ENCODE results near the gene MEX3A. TPM values are rescaled to one million over a fixed set of nuclear protein-coding genes. Genes with fewer than 3 reads are reported as not detected.
A peak's percentile ranks its signal among the peaks of the same experiment; 100 is the strongest.

Gene MEX3A
- polyA plus RNA-seq, 1 donor (not counting 4 experiments of a cell fraction or from before 2014, with no cell fraction given) = 1.1 TPM

GRCh38 chr1:156115514-156116374 is 33.5 kb upstream of the MEX3A start:
- Histone ChIP-seq H3K4me1 (ENCODE audit: control insufficient read depth, extremely low read depth, insufficient read depth, low read length) (peaks cover 45% of the 10 kb centered on the region), H3K36me3 (ENCODE audit: control insufficient read depth in 2 of 2, extremely low read depth in 1 of 2, insufficient read depth in 2 of 2, low read length in 2 of 2) (peaks cover 2 to 11% of the 10 kb centered on the region in 2 experiments), H4K20me1 (ENCODE audit: control insufficient read depth, extremely low read depth, insufficient read depth, low read length) (peaks cover 31% of the 10 kb centered on the region), H3K27me3 (ENCODE audit: control insufficient read depth, extremely low read depth, insufficient read depth, low read length) (no peaks in the 10 kb centered on the region), H2AFZ (ENCODE audit: control insufficient read depth, low read length) (no peak overlapping the region), H3K9ac (ENCODE audit: control insufficient read depth, extremely low read depth, insufficient read depth, low read length) (peak overlapping the region; percentile 100), H3K9me3 (ENCODE audit: control insufficient read depth, low read depth, low read length) (no peaks in the 10 kb centered on the region), H3K79me2 (ENCODE audit: control insufficient read depth, insufficient read depth, low read length) (peaks cover 60% of the 10 kb centered on the region), H3K9me1 (ENCODE audit: control insufficient read depth, extremely low read depth, insufficient read depth, low read length) (peaks cover 3% of the 10 kb centered on the region), H3K27ac (ENCODE audit: control insufficient read depth, insufficient read depth, low read length) (peak overlapping the region; percentile 96), H3K4me3 (ENCODE audit: control insufficient read depth in 2 of 3, extremely low read depth in 1 of 3, insufficient read depth in 2 of 3, low read depth in 1 of 3, low read length in 3 of 3) (peak overlapping the region; percentile 77 to 99 (median 84)), H3K4me2 (ENCODE audit: control insufficient read depth, extremely low read depth, insufficient read depth, low read depth, low read length) (peak overlapping the region; percentile 66)
- TF ChIP-seq EZH2 (IDR thresholded peaks at IDR 0.05; ENCODE audit: low read length) (no peak), CTCF (optimal IDR thresholded peaks at IDR 0.05 in 1 of 3, IDR thresholded peaks at IDR 0.05 in 1 of 3, conservative IDR thresholded peaks at IDR 0.05 in 1 of 3; ENCODE audit: extremely low read depth in 1 of 3, insufficient read depth in 2 of 3, low read length in 3 of 3) (no peak)
- dilution Hi-C loops (cut with MboI; ENCODE audit: extremely low pct_ligation_motif_present, low sequenced_read_pairs) = no loop called here
- DNase-seq (ENCODE audit: low read depth, low spot score) = no peak
- no peak for FAIRE-seq

DNA sequence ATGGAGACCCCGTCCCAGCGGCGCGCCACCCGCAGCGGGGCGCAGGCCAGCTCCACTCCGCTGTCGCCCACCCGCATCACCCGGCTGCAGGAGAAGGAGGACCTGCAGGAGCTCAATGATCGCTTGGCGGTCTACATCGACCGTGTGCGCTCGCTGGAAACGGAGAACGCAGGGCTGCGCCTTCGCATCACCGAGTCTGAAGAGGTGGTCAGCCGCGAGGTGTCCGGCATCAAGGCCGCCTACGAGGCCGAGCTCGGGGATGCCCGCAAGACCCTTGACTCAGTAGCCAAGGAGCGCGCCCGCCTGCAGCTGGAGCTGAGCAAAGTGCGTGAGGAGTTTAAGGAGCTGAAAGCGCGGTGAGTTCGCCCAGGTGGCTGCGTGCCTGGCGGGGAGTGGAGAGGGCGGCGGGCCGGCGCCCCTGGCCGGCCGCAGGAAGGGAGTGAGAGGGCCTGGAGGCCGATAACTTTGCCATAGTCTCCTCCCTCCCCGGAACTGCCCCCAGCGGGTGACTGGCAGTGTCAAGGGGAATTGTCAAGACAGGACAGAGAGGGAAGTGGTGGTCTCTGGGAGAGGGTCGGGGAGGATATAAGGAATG is 32.8 kb upstream of the MEX3A start:
- H3K79me2 ChIP-seq (ENCODE audit: control insufficient read depth, insufficient read depth, low read length) = peaks cover 53% of the 10 kb centered on the region
- H3K9ac ChIP-seq (ENCODE audit: control insufficient read depth, extremely low read depth, insufficient read depth, low read length) = peak overlapping the region; percentile 100
- TF ChIP-seq EZH2 (IDR thresholded peaks at IDR 0.05; ENCODE audit: low read length) (no peak), CTCF (optimal IDR thresholded peaks at IDR 0.05 in 1 of 3, IDR thresholded peaks at IDR 0.05 in 1 of 3, conservative IDR thresholded peaks at IDR 0.05 in 1 of 3; ENCODE audit: extremely low read depth in 1 of 3, insufficient read depth in 2 of 3, low read length in 3 of 3) (no peak)
- H3K4me2 ChIP-seq (ENCODE audit: control insufficient read depth, extremely low read depth, insufficient read depth, low read depth, low read length) = peak overlapping the region; percentile 66
- DNase-seq (ENCODE audit: low read depth, low spot score) (no peak), FAIRE-seq (no peak)
- peaks cover 38% of the 10 kb centered on the region for H3K4me1 ChIP-seq (ENCODE audit: control insufficient read depth, extremely low read depth, insufficient read depth, low read length)
- no peaks in the 10 kb centered on the region for H3K27me3 ChIP-seq (ENCODE audit: control insufficient read depth, extremely low read depth, insufficient read depth, low read length)
- peaks cover 2 to 8% of the 10 kb centered on the region in 2 experiments for H3K36me3 ChIP-seq (ENCODE audit: control insufficient read depth in 2 of 2, extremely low read depth in 1 of 2, insufficient read depth in 2 of 2, low read length in 2 of 2)
- no peak overlapping the region for H2AFZ ChIP-seq (ENCODE audit: control insufficient read depth, low read length)
- peak overlapping the region; percentile 77 to 99 (median 84) for H3K4me3 ChIP-seq (ENCODE audit: control insufficient read depth in 2 of 3, extremely low read depth in 1 of 3, insufficient read depth in 2 of 3, low read depth in 1 of 3, low read length in 3 of 3)
- peak overlapping the region; percentile 96 for H3K27ac ChIP-seq (ENCODE audit: control insufficient read depth, insufficient read depth, low read length)
- dilution Hi-C loops (cut with MboI; ENCODE audit: extremely low pct_ligation_motif_present, low sequenced_read_pairs) = no loop called here
- H4K20me1 ChIP-seq (ENCODE audit: control insufficient read depth, extremely low read depth, insufficient read depth, low read length) = peaks cover 25% of the 10 kb centered on the region
- peaks cover 1% of the 10 kb centered on the region for H3K9me1 ChIP-seq (ENCODE audit: control insufficient read depth, extremely low read depth, insufficient read depth, low read length)
- H3K9me3 ChIP-seq (ENCODE audit: control insufficient read depth, low read depth, low read length) = no peaks in the 10 kb centered on the region

All from keratinocyte (primary cell).